VCaP (cell line): ENCODE measurements around the gene KCTD16.

ENCODE experiments used
- H3K27ac ChIP-seq: fragments of 450-650 bp; 2 replicates; pipeline ENCODE4 v1.5.1; 2017
- CTCF ChIP-seq: fragments of 450-650 bp; conservative IDR thresholded peaks from 2 replicates; pipeline ENCODE4 v1.5.1; 2017; ENCODE audit warnings: mild to moderate bottlenecking, moderate library complexity

KCTD16 gene

GRCh38 chr5:144315994-144316634, 145.4 kb downstream of the KCTD16 start:
- TF ChIP-seq CTCF = no peak
- H3K27ac ChIP-seq = no peak overlapping the region

- TF ChIP-seq CTCF = no peak
- no peak overlapping the region for H3K27ac ChIP-seq
Observed at GRCh38 chr5:144318011-144318410, 147.3 kb downstream of the KCTD16 start.

GRCh38 chr5:144318460-144318859, 147.8 kb downstream of the KCTD16 start:
- no peak for TF ChIP-seq CTCF
- H3K27ac ChIP-seq = no peak overlapping the region

GRCh38 chr5:144323181-144323580, 152.5 kb downstream of the KCTD16 start:
- TF ChIP-seq CTCF = no peak
- no peak overlapping the region for H3K27ac ChIP-seq

- H3K27ac ChIP-seq = no peak overlapping the region
- no peak for TF ChIP-seq CTCF
Observed at GRCh38 chr5:144325532-144325931, 154.9 kb downstream of the KCTD16 start.

- H3K27ac ChIP-seq = peak overlapping the region; percentile 83
- no peak for TF ChIP-seq CTCF
Observed at GRCh38 chr5:144328494-144328893, 157.8 kb downstream of the KCTD16 start.

- no peak for TF ChIP-seq CTCF
- H3K27ac ChIP-seq = peak overlapping the region; percentile 83
Observed at GRCh38 chr5:144328980-144329379, 158.3 kb downstream of the KCTD16 start.
